Stimulated activated naive CD4-positive, alpha-beta T cell (primary cell): Measurements from ENCODE around the gene PHF20.
"Not testable (repeated sequence)": the region's sequence is repeated elsewhere in the genome, so short reads cannot be mapped to it uniquely, and the experiment has no call there.

ENCODE experiments used
- DNase-seq, 6 experiments: peaks; one replicate each; lab custom pipeline; 2025; lab: John Stamatoyannopoulos, UW

Gene PHF20

DNA sequence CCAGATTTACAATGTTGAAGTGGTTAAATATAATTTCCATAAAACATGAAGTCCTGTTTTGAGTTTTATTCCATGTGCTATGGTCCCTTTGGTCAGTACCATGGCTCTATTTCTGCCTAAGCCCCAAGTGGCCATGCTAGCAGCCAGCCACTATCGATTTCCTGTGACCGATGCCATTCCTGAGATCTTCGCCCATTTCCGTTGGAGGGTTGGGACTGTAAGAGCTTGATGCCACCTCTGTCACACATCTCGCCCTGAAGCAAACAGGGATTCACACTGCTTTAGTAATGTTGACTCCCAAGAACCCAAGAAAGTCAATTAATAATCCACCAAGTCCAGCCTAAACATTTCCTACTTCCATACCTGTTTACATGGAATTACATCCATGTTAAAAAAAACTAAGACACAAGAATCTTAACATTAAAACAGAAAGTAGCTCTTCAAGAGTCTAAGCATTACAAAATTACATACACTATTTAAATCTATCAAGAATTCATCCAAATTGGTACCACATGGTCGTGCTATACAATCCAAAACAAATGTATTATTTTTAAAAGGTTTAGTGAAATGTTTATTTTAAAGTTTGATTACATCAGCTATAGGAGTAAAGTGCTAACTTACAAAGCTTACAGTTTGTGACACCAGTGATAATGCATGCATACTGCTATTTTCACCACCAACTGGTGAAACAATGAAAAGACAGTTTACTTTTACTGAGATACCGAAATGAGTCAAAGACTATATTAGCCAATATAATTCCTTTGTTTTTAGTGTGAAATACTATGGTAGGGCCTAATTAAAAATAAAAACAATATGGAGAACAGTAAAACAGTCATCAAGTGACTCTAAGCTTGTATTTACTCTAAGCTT lies 32.3 kb upstream of the PHF20 start:
- DNase-seq, result peak in 3 of 6 experiments; percentile 12 to 37 (median 36)

DNA sequence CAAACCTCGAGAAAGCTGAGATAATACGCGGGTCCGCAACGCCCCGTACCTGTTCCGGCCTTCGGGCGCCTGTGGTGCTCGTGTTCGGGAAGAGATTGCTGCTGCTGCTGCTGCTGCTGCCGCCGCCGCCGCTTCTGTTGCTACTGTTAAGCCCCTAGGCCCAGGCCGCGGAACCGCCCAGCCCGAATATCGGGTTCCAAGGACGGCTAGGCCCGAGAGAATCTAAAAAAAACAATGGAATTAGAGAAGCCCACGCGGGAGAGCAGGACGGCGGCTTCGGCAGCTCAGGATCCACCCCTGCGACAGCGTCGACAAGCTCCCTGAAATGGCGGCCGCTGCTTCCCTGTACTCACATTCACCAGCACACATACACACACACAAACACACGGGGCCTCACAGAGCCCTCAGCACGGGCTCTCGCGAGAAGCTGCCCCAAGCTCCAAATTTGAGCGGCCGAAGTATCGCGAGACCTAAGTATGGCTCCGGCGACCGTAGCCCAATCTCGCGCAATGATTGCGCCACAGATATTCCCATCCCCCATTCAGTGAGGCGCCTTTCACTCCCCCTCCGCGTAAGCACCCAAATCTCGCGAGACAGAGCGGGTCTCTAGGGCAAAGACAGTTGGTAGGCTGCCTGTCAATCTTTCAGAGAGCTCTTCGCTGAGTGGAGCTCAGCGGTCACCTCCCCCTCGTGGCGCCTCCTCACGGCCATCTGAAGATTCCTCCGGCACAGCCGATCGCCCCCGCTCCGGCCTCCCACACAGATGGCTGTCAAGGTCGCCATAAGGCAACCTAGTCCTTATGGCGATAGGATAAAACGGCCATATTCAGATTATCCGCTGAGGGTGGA lies 29.7 kb upstream of the PHF20 start, which contains the start of gene RBM39:
Gene RBM39, minus strand, starts transcription at position 369 of the 849 bp plus-strand sequence. CDS start 1,386 bp downstream, outside the sequence.
- DNase-seq, result peak; percentile 95 to 100 (median 100)

DNA sequence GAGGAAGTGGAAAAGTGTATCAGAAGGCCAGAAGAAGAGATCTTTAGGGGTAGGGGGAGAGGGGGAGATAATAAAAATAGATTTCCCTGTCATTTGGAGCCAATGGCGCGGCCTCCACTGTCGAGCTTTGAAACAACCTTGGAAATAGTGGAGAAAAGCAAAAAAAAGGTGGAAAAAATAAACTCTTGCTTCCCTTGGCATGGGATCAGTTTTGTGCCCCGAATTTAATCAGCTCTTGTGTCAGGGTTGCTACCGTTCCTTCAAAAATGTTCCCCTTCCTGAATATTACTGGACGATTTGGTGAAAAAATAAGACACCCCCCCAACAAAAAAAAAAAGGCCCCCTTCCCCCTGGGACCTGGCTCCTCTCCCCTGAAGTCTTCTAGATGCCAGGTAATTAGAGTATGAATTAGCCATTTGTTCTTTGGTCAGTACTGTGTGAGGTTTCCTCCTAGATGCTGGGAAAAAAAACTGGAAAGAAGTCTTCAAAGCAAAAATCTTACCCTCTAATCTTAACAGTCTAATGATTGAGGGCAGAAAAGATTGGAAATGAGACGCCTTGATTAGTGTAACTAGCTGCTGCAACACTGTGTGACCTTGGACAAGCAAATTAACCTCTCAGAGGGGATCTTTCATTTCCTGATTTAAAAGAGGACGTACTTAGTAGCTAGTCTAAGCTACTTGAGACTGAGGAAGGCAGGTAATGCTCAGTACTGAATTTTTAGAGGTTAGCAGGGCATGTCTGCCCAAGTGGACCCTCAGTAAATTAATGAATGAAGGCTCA lies 28.9 kb upstream of the PHF20 start:
- peak in 3 of 6 experiments; percentile 8 to 55 (median 53) for DNase-seq

DNA sequence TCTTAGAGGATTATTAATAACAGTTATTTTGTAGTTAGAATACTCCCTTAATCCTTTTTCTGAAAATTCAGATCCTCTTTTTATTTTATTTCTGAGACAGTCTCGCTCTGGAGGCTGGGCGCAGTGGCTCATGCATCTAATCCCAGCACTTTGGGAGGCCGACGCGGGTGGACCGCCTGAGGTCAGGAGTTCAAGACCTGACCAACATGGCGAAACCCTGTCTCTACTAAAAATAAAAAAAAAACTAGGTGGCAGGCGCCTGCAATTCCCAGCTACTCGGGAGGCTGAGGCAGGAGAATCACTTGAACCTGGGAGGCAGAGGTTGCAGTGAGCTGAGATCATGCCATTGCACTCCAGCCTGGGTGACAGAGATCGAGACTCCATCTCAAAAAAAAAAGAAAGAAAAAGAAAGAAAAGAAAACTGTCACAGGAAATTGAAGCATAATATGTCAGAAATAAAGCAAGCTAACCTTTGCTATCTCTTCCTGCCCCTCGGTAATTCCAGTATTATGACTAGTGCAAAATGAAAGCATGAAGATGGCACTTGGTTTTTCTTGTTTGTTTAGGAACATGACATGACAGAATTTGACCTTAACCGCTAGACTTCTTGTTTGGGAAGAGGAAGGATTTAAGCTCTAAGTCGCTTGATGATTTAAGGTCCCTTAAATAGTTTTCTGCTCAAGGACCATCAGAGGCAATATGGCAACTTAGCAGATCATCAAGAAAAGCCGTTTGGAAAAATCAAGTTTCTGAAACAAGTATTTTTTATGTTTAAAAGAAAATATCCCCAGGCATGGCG lies 27.9 kb upstream of the PHF20 start:
- DNase-seq, result peak in 2 of 6 experiments; percentile 18 to 32

DNA sequence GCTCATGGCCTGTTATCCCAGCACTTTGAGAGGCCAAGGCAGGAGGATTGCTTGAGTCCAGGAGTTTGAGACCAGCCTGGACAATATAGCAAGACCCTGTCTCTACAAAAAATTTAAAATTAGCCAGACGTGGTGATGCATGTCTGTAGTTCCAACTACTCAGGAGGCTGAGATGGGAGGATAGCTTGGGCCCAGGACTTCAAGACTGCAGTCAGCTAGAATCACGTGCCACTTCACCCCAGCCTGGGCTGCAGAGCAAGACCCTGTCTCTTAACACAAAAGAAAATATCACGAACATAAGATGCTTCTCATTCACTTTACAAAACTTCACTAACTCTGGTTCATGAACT lies 27.3 kb upstream of the PHF20 start:
- DNase-seq, result not testable (repeated sequence)

DNA sequence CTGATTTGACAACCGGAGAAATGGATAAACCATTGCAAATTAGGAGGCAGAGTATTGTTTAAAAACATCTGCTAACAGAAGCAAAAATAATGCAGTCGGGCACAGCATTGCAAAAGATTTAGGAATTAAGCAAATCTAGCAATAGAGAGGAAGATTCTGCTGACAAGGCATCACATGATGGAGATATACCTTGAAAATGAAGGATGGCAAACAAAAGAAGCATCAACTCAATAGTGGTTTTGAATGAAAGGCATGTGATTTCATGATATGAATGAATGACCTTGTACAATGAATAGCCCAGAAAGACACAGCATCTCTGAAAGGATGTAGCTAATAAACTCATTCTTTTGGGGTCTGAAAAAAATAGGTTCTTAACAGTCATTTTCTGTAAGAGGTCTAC lies 21.2 kb upstream of the PHF20 start:
- DNase-seq, result no peak

DNA sequence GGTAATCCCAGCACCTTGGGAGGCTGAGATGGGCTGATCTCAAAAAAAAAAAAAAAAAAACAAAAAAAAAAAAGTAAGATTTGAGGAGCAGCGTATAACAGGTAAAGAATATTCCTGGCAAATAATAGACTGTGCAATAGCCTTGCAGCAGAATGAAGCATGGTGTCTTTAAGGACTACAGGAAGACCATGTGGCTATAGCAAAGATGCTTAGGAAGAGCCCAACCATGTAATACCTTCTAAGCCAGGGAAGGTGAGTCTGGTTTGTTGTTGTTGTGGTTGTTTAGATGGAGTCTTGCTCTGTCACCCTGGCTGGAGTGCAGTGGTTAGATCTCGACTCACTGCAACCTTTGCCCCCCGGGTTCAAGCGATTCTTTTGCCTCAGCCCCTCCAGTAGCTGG lies 15.4 kb upstream of the PHF20 start:
- no peak for DNase-seq

DNA sequence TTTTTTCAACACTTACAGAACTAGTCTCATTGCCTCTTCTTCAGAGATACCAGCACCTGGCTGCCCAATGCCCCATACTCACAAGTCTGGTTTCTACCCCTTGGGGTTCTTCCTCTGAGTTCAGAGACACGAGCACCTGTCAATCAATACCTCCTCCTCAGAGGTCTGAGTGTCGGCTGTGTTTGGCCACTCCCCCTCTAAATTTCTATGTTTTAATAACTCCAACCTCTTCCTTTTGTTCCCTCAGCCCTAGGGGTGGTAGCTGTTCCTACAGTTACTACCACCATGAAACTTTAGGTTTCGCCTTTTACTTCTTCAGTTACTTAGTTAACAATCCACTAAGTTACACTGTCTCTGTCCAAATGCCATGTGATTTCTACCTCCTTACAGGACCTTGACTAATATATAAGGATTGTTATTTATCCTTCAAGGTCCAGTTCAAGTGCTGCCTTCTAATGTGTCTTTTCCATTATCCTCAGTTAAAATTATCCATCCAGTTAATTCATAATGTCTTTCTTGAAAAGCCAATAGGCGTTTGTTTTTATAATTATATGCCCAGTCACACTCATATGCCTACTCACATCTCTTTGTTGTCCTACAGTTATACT lies 14.6 kb upstream of the PHF20 start:
- DNase-seq, result no peak

DNA sequence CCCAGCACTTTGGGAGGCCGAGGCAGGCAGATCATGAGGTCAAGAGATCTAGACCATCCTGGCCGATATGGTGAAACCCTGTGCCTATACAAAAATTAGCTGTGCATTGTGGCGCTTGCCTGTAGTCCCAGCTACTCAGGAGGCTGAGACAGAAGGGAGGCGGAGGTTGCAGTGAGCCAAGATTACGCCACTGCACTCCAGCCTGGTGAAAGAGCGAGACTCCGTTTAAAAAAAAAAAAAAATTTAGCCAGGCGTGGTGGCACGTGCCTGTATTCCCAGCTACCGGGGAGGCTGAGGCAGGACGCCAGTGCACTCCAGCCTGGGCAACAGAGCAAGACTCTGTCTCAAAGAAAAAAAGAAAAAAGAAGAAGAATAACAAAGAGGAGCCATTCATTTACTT lies 10.3 kb upstream of the PHF20 start:
- not testable (repeated sequence) for DNase-seq

DNA sequence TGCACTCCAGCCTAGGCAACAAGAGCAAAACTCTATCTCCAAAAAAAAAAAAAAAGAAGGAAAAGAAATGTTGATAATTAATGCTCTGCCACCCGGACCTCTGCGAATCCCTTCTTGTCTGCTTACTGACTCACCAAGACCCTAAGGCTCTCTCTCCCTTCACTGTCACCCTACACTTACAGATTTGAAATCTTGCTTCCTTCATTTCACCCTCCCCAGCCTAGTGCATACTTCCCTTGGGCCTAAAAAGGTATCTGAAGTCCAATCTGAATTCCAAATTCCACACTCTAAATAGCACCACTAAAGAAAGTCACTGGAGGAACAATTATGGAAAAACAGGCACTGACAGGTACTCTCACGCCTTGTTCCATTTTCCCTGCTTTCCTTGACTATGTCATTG lies 9.4 kb upstream of the PHF20 start:
- no peak for DNase-seq

DNA sequence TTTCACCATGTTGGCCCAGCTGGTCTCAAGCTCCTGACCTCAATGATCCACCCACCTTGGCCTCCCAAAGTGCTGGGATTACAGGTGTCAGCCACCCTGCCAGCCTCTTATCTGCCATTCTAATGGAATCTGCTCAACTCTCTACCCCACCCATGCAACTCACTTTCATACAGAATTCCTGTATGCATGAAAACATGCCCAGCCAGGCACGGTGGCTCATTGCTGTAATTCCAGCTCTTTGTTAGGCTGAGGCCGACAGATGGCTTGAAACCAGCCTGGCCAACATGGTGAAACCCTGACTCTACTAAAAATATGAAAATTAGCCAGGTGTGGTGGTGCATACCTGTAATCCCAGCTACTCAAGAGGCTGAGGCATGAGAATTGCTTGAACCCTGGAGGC lies 6.9 kb upstream of the PHF20 start:
- DNase-seq, result not testable (repeated sequence)

DNA sequence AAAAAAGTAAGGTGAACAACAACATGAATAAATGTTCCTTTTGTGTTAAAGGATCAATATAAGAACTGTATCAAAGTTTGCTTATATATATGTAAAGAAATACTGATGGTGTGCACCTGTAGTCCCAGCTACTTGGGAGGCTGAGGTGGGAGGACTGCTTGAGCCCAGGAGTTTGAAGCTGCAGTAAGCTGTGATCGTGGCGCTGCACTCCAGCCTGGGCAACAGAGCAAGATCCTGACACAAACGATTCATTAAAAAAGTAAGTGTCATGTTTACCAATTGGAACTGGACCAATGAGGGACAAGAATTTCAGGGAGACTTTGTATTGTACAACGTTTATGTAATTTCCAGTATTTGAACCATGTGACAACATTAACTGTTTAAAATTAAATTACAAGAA lies 5.0 kb upstream of the PHF20 start:
- no peak for DNase-seq

DNA sequence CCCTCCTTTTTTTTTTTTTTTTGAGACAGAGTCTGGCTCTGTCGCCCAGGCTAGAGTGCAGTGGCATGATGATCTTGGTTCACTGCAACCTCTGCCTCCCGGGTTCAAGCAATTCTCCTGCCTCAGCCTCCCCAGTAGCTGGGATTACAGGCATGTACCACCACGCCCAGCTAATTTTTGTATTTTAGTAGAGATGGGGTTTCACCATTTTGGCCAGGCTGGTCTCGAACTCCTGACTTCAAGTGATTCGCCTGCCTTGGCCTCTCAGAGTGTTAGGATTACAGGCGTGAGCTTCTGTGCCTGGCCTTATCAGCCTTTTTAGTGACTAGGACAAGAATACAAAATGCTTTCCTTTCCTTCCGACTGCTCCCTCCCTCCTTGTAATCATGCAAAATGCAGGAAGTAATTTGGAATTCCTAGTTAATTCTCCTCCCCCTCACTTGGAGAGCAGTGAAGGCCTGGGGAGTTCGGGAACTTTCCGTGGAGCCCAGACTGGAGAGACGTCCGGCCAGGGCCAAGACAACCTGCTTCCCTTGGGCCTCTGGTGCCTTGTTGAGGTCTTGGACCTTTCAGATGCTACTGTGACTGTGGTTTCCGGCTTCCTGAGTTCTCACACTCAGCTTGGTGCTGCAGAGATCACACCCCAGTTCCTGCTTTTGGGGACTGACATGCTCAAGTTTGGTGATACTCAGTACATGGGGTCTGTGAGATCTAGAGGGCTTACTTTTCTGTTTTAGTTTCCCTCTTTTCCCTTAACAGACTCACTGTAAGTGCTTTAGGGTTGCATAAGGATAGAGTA lies 3.9 kb upstream of the PHF20 start:
- peak; percentile 38 to 79 (median 62) for DNase-seq

DNA sequence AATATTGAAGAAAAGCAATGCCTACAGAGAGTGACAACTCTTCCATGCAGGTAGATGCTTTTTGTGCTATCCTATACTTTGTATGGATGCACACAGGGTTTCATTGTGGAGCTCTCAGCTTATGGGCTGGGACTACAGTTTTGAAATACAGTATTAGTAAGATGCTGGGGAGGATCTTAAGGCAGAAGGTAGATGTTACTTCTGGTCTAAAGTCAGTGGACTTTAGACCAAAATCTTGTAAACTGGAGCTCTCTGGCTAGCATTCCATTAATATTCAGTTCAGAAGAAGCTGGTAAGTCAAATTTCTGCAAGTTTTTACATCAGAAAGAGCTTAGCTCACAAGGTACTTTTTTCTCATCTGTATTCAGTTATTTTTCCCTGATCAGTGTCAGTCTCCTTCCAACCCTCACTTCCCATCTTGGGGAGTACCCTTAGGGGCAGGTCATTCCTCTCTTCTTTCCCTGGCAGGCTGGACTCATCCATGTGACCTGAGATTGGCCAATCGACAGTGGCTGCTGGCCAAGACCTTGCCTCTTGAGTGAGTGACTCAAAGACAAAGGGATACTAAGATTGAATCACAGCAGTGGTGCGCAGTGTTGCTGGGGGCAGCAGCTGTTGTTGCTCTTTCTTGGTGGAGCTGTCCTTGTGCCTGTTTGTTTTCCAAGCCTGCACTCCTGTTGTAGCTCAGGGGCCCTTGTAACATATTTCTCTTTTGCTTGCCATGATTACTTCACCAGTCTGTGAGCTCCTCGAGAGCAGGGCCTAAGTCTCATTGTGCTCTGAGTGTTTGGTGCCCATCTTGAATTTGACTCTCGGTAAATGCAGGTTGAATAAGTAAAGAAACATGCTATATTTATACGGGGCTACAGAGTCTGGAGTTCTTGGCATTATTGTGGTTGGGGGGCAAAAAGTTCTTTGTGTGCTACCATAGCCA lies 2.8 kb upstream of the PHF20 start:
- DNase-seq, result peak in 2 of 6 experiments; percentile 8 to 18

DNA sequence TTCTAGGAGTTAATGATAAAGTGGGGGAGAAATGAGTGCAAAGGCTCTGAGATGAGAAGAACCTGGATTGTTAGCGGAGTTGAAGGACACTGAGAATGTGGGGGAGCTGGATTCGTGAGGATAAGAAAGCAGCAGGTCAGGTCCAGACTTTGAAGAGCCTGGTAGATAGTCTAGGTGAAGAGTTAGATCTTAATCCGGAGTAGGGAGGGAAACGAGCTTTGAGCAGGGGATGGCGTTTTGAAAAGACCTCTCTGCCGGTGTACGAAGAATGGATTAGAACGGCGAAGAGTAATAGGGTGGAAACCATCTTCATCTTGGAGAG lies 487 bp upstream of the PHF20 start:
- no peak for DNase-seq

DNA sequence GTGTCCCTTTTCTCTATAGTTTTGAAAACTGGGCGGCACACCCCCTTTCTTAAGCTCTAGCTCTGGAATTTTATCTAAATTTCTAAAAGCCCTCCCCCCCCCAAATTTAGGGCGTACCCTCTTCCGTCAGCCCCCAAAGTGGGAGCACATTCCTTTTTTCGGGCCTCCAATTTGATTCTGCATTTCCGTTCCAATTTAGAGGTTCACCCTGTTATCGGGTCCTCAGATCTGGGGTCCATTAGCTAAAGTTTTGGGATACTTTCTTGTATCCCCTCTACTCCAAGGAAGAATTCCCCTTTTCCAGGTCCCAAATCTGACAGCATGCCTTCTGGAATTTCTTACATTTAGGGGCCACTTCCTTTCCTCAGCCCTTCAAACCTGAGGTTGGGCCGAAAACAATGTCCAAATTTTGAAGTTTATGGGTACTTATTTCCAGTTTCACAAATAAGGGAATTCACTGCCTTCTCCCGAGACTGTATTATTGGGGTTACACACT lies 796 bp downstream of the PHF20 start:
- DNase-seq, result no peak

DNA sequence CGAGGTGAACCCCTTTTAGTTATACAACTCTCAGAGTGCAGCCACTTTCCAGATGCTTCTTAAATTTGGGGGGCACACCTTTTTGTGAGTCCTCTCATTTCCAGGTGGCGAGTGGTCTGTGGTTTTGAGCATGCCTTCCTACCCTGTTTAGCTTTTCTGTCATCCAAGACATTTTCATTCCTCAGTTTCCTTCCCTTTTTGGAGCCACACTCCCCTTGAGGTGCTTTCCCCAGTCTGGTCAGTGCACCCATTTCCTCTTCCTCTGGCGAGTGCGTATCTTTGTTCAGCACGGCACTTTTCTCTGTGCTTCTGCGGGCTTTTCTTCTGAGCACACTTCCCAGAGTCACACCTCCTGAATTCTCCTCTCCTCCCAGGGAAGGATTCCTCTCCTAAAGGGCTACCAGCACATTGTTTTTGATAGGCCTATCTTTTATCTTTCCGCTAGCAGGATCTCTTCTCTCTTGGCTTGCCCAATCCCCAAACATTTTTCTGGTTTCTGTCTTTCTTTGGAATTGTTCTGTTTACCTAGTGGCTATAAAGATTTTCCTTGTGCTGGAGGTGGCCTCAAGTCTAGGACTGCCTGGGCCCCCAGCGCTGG lies 1.4 kb downstream of the PHF20 start:
- peak in 3 of 6 experiments; percentile 19 to 39 (median 37) for DNase-seq

DNA sequence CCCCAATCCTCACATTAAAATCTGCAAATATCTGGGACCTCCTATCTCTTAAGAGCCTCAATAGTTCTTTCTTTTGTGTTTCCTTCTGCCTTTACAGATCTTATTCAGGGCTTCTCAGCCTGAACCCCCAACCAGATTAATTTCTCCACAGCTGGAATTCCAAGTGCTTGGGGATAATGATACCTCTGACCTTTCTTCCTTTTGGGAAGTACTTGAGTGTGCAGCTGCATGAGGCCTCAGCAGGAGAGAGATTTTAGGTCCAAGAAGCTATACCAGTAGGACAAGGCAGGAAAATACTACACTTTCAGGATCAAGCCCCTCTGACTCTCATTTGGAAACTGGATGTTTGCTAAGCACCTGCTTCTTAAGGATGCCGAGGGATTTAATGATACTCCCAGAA lies 2.6 kb downstream of the PHF20 start:
- no peak for DNase-seq
